NCI-H82 treated with DMSO at 0.1 percent for 48 hours (cell line): Measurements from ENCODE around the gene ZNF613.
A peak's percentile ranks its signal among the peaks of the same experiment; 100 is the strongest.
"Not testable (repeated sequence)": the region's sequence is repeated elsewhere in the genome, so short reads cannot be mapped to it uniquely, and the experiment has no call there.

ENCODE experiments used
- DNase-seq: peaks from one replicate; lab custom pipeline; 2025; ENCODE audit not compliant: unreplicated experiment; lab: John Stamatoyannopoulos, UW

The ZNF613 gene

GRCh38 chr19:51938936-51939335 is 11.7 kb downstream of the ZNF613 start:
- DNase-seq: no peak

DNA sequence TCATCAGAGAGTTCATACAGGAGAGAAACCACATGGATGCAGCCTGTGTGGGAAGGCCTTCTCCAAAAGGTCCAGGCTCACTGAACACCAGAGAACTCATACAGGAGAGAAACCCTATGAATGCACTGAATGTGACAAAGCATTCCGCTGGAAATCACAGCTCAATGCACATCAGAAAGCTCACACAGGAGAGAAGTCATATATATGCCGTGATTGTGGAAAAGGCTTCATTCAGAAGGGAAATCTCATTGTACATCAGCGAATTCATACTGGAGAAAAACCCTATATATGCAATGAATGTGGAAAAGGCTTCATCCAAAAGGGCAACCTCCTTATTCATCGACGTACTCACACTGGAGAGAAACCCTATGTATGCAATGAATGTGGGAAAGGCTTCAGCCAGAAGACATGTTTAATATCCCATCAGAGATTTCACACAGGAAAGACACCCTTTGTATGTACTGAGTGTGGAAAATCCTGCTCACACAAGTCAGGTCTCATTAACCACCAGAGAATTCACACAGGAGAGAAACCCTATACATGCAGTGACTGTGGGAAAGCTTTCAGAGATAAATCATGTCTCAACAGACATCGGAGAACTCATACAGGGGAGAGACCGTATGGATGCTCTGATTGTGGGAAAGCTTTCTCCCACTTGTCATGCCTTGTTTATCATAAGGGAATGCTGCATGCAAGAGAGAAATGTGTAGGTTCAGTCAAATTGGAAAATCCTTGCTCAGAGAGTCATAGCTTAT is 17.7 kb downstream of the ZNF613 start:
- DNase-seq: no peak

GRCh38 chr19:51946602-51947001 is 19.3 kb downstream of the ZNF613 start:
- no peak for DNase-seq

DNA sequence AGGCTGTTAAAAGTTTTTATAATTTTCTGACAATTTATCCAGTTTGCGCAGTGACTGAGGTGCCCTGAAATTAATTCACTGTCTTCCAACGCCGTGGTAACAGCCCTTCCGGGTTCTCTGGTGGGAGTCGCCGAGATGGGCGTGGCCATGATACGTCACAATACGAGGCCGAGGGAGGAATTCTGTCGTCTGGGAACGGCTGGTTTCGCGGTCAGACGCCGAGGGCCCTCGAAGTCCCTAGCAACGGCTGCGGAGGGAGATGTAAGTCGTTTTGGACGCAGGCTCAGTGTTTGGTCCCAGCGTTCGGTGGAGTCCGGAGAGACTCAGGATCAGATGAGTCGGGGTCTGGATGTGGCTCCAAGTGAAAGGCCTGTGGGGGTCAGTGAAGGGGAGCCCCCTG is 21.7 kb downstream of the ZNF613 start:
- no peak for DNase-seq

GRCh38 chr19:51957846-51958245 is 30.6 kb downstream of the ZNF613 start:
- not testable (repeated sequence) for DNase-seq

DNA sequence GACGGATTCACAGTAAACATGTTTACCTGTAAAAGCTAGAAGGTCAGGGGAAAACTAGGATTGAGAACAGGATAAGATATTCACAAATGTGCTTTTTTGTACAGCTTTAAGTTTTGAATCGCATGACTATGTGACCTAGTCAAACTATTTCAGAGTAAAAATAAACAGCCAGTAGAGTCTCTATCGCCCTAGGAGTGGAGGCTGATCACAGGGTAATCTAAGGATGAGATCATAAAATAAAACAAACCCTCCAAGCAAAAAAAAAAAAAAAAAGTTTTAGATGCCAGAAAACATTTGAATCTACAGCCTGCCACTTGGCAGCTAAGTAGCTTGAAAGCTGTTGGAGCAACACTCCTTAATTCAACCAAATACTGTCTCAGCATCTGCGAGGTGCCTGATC is 32.5 kb downstream of the ZNF613 start:
- DNase-seq: no peak

GRCh38 chr19:51960621-51961233 is 33.5 kb downstream of the ZNF613 start:
- peak; percentile 79 for DNase-seq

DNA sequence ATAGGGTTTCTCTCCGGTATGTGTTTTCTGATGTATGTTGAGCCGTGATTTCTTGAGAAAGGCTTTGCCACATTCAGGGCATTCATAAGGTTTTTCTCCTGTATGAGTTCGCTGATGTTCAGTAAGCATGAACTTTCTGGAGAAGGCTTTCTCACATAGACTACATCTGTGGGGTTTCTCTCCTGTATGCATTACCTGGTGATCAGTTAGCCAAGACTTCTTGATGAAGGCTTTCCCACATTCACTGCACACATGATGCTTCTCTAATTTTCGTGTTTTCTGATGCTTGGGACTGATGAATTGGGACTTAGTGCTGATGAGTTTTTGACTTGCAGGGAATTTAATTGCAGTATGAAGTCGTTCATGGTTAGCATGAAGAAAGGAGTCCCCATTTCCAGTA is 38.3 kb downstream of the ZNF613 start:
- no peak for DNase-seq

- DNase-seq: no peak
Measured at GRCh38 chr19:51970718-51971117, 43.4 kb downstream of the ZNF613 start.

- DNase-seq: no peak
Measured at GRCh38 chr19:51971624-51972023, 44.4 kb downstream of the ZNF613 start.

- DNase-seq: not testable (repeated sequence)
Measured at GRCh38 chr19:51975787-51976186, 48.5 kb downstream of the ZNF613 start.

DNA sequence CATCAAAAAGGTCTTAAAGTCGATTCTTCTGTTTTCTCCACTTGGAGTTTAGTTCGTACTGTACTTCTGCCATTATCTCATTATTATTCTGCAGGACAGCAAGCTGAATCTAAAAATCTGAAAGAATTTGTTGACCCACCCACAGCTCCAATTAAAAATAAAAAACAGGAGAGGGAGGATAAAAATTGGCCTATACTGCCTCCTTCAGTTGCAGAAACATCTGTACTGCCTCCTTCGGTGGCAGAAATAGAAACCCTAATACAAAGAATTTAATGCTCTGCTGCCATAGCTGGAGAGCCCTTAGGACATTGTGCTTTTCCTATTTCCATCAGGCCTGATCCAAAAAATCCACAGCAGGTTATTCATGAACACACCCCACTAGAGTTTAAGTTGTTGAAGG is 49.6 kb downstream of the ZNF613 start:
- DNase-seq: no peak

- DNase-seq: no peak
Measured at GRCh38 chr19:51977346-51977745, 50.1 kb downstream of the ZNF613 start.

DNA sequence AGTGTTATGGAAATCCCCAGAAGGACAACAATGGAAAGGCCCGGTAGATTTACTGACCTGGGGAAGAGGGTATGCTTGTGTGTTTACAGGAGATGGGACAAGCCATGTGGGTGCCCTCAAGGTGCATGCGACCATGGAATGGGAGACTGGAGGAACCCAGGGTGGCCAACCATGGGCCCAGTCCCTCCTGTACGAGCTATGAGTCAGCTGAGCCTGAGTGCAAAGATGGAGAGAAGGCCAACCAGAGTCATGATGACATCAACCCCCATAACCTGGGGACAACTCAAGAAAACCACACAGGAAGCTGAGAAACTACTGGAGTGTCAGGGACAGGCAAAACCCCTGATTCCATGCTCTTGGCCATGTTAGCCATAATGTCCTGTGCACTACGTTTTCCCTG is 51.6 kb downstream of the ZNF613 start:
- no peak for DNase-seq

GRCh38 chr19:51980116-51980736 is 53.0 kb downstream of the ZNF613 start:
- DNase-seq: no peak

DNA sequence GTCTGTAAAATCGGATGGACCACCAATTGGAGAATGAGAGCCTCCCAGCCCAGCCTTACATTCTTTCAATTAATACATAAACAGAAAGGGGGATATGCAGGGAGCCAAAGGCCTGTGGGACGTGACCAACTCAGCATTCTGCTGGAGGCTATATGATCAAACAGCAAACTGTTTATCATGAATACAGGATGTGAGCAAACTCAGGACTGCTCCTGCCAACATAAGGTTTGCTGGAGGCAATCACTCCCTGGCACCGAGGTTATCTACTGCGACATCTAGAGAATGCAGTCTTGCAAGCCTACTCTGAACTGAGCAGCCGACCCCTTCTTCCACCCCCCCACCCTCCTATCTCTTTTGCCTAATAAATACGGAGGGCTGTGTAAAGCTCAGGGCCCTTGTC is 53.7 kb downstream of the ZNF613 start:
- DNase-seq: not testable (repeated sequence)

DNA sequence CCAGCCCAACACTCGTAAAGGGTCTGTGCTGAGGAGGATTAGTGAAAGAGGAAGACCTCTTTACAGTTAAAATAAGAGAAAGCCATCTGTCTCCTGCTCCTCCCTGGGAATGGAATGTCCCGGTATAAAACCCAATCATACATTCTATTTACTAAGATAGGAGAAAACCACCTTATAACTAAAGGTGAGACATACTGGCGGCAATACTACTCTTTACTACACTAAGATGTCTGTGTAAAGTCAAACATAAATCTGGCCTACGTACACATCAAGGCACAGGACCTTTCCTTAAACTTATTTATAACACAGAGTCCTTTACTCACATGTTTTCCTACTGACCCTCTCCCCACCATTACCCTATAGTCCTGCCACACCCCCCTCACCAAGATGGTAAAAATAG is 56.1 kb downstream of the ZNF613 start:
- no peak for DNase-seq

DNA sequence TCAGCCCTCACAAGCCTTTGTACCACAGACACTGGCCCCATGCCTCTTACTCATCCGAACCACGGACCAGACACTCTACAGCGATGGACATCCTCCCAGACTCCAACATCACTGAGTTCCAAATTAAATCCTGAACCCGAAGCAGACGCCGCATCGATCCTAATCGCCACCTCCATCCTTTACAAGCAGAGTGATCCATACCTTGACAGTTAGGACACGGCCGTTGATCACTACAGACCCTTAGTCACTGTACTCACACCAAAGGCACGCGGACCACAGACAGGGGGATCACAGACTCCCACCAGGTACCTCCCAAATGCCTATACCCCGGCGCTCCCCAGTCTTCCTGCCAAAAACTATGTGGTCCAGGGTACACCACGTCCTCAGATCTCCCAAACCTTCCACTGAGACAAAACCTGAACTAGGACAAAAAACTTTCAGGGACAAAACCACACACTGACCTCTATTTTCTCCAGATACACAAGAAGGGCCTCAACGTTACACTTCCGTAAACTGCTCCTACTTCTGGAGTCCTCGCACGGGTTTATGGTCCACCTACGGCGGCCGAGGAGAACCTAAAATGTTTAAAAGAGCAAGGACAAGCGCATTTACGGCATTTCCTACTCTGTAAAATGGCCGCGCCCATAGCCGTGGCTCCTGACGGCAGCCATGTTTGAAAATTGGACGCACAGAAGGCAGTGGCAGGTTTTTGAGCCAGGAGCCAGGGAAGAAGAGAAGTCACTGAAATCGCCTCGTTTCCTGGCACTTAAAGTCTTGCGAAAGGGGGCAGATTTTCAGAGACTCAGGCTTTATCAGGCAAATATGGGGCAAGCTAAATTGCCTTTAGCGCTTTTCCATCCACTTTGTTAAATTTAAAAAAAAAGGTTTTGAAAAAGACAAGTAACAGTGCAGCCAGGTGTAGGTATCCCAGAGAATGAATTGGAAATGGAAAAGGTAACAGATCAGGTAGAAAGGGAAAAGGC is 59.3 kb downstream of the ZNF613 start, which contains the start of gene ZNF350:
TSS of gene ZNF350 (minus strand) at position 532 of the 983 bp plus-strand sequence. CDS start 12,480 bp downstream, outside the sequence.
- peak; percentile 76 for DNase-seq

DNA sequence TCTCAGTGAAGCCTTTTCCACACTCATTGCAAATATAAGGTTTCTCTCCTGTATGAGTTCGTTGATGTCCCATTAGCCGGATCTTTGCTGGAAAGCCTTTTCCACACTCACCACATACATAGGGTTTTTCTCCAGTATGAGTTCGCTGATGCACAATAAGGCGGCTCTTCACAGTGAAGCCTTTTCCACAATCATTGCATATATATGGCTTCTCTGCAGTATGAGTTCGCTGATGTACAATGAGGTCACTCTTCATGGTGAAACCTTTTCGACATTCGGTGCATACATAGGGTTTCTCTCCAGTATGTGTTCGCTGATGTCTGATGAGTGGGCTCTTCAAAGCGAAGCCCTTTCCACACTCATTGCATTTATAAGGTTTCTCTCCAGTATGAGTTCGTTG is 66.2 kb downstream of the ZNF613 start:
- DNase-seq: no peak

DNA sequence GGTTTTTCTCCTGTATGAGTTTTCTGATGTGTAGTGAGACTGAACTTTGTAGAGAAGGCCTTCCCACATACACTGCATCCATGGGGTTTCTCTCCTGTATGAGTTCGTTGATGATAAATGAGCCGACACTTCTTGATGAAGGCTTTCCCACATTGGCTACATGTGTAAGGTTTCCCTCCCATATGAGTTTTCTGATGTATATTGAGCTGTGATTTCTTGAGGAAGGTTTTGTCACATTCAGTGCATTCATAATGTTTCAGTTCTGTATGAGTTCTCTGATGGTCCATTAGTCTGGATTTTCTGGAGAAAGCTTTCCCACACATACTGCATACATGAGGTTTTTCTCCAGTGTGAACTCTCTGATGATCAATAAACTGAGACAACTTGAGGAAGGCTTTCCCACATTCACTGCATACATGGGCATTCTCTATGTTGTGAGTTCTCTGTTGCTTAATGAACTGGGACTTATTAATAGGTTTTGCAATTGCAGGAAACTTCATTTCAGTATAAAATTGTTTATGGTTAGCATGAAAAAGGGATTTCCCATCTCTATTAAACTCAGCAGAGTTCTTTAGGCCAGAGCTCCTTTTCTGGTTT is 66.9 kb downstream of the ZNF613 start:
- DNase-seq: no peak
